ENCODE results near the gene SLC6A2. TPM values are rescaled to one million over a fixed set of nuclear protein-coding genes. Genes with fewer than 3 reads are reported as not detected.

The SLC6A2 gene
- total RNA-seq, 6 donors from 2014 or later = 0.20 TPM; not detected in 5

GRCh38 chr16:55691771-55692170, 36.0 kb downstream of the SLC6A2 start:
- no peak for ATAC-seq (ENCODE audit: low FRiP score in 2 of 2)
- WGBS, 2 donors = 91 to 94% methylated on average over 12 of the region's 12 CpGs

GRCh38 chr16:55695595-55695994, 39.8 kb downstream of the SLC6A2 start:
- Histone ChIP-seq H3K4me1 (no peaks in the 10 kb centered on the region), H3K4me3 (no peak overlapping the region), H3K36me3 (no peaks in the 10 kb centered on the region), H3K9me3 (no peaks in the 10 kb centered on the region), H3K27me3 (no peaks in the 10 kb centered on the region), H3K27ac (no peak overlapping the region)
- ATAC-seq (ENCODE audit: low FRiP score in 2 of 2) (no peak), DNase-seq (no peak)
- 72 to 100% methylated on average over 2 to 5 of the region's 5 CpGs for WGBS, 2 donors
- TF ChIP-seq POLR2AphosphoS5 (IDR thresholded peaks at IDR 0.05) (no peak), POLR2A (IDR thresholded peaks at IDR 0.05) (no peak), EP300 (IDR thresholded peaks at IDR 0.05) (no peak), CTCF (IDR thresholded peaks at IDR 0.05) (no peak)

More at GRCh38 chr16:55691771-55692170, 36.0 kb downstream of the SLC6A2 start:
- Histone ChIP-seq H3K27ac (no peak overlapping the region), H3K4me3 (no peak overlapping the region), H3K4me1 (no peaks in the 10 kb centered on the region), H3K36me3 (no peaks in the 10 kb centered on the region), H3K27me3 (no peaks in the 10 kb centered on the region), H3K9me3 (no peaks in the 10 kb centered on the region)
- peak in 1 of 2 donors; percentile 59 for DNase-seq
- no peak for TF ChIP-seq EP300 (IDR thresholded peaks at IDR 0.05)
- no peak for TF ChIP-seq CTCF (IDR thresholded peaks at IDR 0.05)
- no peak for TF ChIP-seq POLR2A (IDR thresholded peaks at IDR 0.05)
- TF ChIP-seq POLR2AphosphoS5 (IDR thresholded peaks at IDR 0.05) = no peak

- no peaks in the 10 kb centered on the region for H3K4me1 ChIP-seq
- H3K27me3 ChIP-seq = no peaks in the 10 kb centered on the region
- TF ChIP-seq CTCF (IDR thresholded peaks at IDR 0.05) = no peak
- no peak for TF ChIP-seq EP300 (IDR thresholded peaks at IDR 0.05)
- no peak overlapping the region for H3K27ac ChIP-seq
- 68 to 82% methylated on average over 7 of the region's 7 CpGs for WGBS, 2 donors
- H3K9me3 ChIP-seq = no peaks in the 10 kb centered on the region
- no peak overlapping the region for H3K4me3 ChIP-seq
- no peak for ATAC-seq (ENCODE audit: low FRiP score in 2 of 2)
- no peaks in the 10 kb centered on the region for H3K36me3 ChIP-seq
- DNase-seq = no peak
These were observed 42.1 kb downstream of the SLC6A2 start for GRCh38 chr16:55697867-55698266.

GRCh38 chr16:55698331-55698730, 42.5 kb downstream of the SLC6A2 start:
- no peak for DNase-seq
- H3K4me3 ChIP-seq = no peak overlapping the region
- H3K36me3 ChIP-seq = no peaks in the 10 kb centered on the region
- TF ChIP-seq POLR2AphosphoS5 (IDR thresholded peaks at IDR 0.05) (no peak), CTCF (IDR thresholded peaks at IDR 0.05) (no peak), EP300 (IDR thresholded peaks at IDR 0.05) (no peak), POLR2A (IDR thresholded peaks at IDR 0.05) (no peak)
- no peak overlapping the region for H3K27ac ChIP-seq
- H3K4me1 ChIP-seq = no peaks in the 10 kb centered on the region
- H3K27me3 ChIP-seq = no peaks in the 10 kb centered on the region
- WGBS, 2 donors = 85 to 87% methylated on average over 6 of the region's 6 CpGs
- no peak for ATAC-seq (ENCODE audit: low FRiP score in 2 of 2)
- H3K9me3 ChIP-seq = no peaks in the 10 kb centered on the region

GRCh38 chr16:55698946-55699345, 43.2 kb downstream of the SLC6A2 start:
- Histone ChIP-seq H3K9me3 (no peaks in the 10 kb centered on the region), H3K36me3 (no peaks in the 10 kb centered on the region), H3K27me3 (no peaks in the 10 kb centered on the region), H3K4me1 (no peaks in the 10 kb centered on the region), H3K4me3 (no peak overlapping the region), H3K27ac (no peak overlapping the region)
- DNase-seq (no peak), ATAC-seq (ENCODE audit: low FRiP score in 2 of 2) (no peak)
- TF ChIP-seq CTCF (IDR thresholded peaks at IDR 0.05) = no peak
- no peak for TF ChIP-seq POLR2AphosphoS5 (IDR thresholded peaks at IDR 0.05)
- TF ChIP-seq EP300 (IDR thresholded peaks at IDR 0.05) = no peak
- TF ChIP-seq POLR2A (IDR thresholded peaks at IDR 0.05) = no peak

All from upper lobe of left lung (tissue), 6 donors.